ENCODE results near the gene EFEMP1. TPM values are rescaled to one million over a fixed set of nuclear protein-coding genes. Genes with fewer than 3 reads are reported as not detected.

Gene EFEMP1
- total RNA-seq, 1 donor from 2014 or later, result 75.9 TPM

- intact Hi-C loops (cut with DNase I), result loop anchor here (10.0 kb wide), 1 partner anchor 76 kb away; no protein-coding TSS in a partner anchor
- DNase-seq (ENCODE audit: missing footprints), result no peak
Observed at GRCh38 chr2:55880416-55881143, 43.0 kb downstream of the EFEMP1 start.

GRCh38 chr2:55879976-55880375, 43.6 kb downstream of the EFEMP1 start:
- DNase-seq (ENCODE audit: missing footprints), result no peak
- intact Hi-C loops (cut with DNase I), result loop anchor here (10.0 kb wide), 1 partner anchor 75 kb away; no protein-coding TSS in a partner anchor
- no peak for ATAC-seq

More at GRCh38 chr2:55880416-55881143, 43.0 kb downstream of the EFEMP1 start:
- ATAC-seq, result peak; percentile 33

- no peak for ATAC-seq
- intact Hi-C loops (cut with DNase I), result no loop called here
- no peak for DNase-seq (ENCODE audit: missing footprints)
Observed at GRCh38 chr2:55877087-55877436, 46.5 kb downstream of the EFEMP1 start.

DNA sequence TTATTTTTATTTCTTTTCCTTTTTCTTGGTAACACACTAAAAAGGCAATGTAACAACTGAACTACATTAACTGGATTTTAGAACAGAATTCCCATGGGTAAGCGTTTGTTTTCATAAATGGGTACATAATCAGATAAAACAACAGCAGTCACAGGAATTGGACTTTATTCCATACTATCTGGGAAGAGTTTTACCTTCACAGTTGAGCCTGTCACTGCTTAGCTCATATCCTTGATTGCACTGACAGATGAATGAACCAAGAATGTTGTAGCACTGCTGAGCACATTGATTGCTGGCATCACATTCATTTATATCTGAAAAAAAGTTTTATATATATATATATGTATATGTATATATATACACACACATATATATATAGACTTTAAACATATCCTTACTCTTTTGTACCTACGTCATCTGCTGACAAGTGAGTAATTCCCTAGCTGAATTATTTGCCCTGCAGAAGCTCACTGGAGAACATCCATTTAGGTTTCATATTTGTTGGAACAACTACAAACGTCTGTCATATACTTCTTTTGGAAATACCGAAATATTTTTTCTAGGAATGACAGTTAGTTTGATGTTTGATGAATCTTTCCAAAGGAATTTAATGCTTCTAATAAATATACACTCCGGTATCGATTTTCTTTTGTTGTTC, 47.0 kb downstream of the EFEMP1 start:
- intact Hi-C loops (cut with DNase I), result no loop called here
- ATAC-seq, result no peak
- DNase-seq (ENCODE audit: missing footprints), result no peak

GRCh38 chr2:55875434-55876135, 48.0 kb downstream of the EFEMP1 start:
- intact Hi-C loops (cut with DNase I), result no loop called here
- ATAC-seq (peak; percentile 59), DNase-seq (ENCODE audit: missing footprints) (no peak)

- ATAC-seq, result no peak
- intact Hi-C loops (cut with DNase I), result no loop called here
- no peak for DNase-seq (ENCODE audit: missing footprints)
Observed at GRCh38 chr2:55874338-55874737, 49.2 kb downstream of the EFEMP1 start.

- intact Hi-C loops (cut with DNase I), result no loop called here
- no peak for DNase-seq (ENCODE audit: missing footprints)
- ATAC-seq, result peak; percentile 10
Observed at GRCh38 chr2:55871637-55872036, 51.9 kb downstream of the EFEMP1 start.

DNA sequence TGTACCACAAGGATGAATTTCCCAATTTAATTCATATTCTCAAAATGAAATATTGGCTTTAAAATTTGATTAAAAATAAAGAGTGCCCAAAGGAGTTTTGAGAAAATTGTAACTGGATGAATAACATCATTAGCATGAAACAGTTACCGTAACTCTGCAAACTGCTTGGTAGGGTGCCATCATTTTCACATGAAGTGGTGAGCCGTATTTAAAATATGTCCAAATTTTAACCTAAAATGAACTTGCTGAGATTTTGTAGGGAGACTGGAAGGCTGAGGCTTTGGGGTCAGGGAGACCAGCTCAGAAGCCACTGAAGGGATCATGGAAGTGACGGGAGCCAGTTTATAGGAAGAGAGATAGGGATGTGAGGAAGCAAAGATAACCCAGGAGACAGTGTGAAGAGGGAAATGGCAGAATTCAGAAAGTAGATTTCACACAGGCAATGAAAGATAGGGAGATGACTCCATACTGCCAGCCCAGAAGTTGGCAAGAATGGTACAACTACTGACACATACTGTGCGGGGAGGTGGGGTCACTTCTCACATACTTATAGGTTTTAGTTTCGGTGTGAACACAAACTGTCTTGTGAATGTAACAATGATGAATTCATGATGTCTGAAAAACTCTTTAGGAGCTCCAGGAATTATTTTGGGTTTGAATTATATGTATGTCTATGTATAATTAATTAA, 53.8 kb downstream of the EFEMP1 start:
- peak; percentile 23 for ATAC-seq
- intact Hi-C loops (cut with DNase I), result no loop called here
- no peak for DNase-seq (ENCODE audit: missing footprints)

GRCh38 chr2:55865096-55865835, 58.3 kb downstream of the EFEMP1 start:
- intact Hi-C loops (cut with DNase I), result no loop called here
- ATAC-seq (no peak), DNase-seq (ENCODE audit: missing footprints) (no peak)

GRCh38 chr2:55864351-55865084, 59.1 kb downstream of the EFEMP1 start:
- ATAC-seq (no peak), DNase-seq (ENCODE audit: missing footprints) (peak; percentile 62)
- intact Hi-C loops (cut with DNase I), result no loop called here

DNA sequence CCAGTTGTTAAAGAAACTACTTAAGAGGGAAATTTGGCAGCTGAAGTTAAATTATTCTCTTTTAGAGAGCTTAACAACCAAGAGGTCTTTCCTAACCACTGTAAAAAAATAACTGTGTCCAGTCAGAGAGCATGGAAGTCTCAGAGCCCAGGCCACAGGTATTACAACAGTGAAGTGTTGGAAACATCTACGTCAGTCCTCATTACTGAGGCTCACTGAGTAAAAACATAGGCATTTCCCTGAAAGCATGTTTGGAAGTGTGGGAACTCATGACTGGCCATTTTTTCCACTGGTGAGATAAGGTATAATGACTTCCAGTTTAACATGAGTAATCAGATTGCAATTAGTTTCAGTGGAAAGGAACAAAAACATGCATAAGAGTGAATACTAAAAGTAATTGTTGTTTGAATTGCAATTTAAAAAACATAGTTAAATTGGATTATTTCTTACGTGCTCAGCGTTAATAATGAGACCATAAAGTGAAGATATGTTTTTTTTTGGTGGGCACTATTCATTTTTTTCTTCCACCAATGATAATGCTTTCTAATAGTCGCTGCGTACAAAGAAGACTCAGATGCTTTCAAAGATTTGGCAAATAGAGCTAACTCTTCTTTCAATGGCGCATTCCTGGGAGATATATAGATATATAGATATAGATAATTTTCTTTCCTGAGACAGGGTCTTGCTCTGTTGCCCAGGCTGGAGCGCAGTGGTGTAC, 60.8 kb downstream of the EFEMP1 start:
- intact Hi-C loops (cut with DNase I), result no loop called here
- no peak for DNase-seq (ENCODE audit: missing footprints)
- ATAC-seq, result peak; percentile 83

GRCh38 chr2:55862246-55862645, 61.3 kb downstream of the EFEMP1 start:
- intact Hi-C loops (cut with DNase I), result no loop called here
- ATAC-seq (peak; percentile 95), DNase-seq (ENCODE audit: missing footprints) (no peak)

DNA sequence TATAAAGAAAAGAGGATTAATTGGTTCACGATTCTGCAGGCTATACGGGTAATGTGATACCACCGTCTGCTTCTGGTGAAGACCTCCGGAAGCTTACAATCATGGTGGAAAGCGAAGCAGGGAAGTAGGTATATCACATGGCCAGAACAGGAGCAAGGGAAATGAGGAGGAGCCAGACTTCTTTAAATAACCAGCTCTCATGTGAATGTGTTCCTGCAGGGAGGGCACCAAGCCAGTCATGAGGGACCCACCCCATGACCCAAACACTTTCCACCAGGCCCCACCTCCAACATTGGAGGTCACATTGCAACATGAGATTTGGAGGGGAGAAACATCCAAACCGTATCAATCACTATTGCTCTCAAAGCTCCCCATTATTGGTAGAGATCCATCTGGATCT, 61.8 kb downstream of the EFEMP1 start:
- DNase-seq (ENCODE audit: missing footprints) (no peak), ATAC-seq (peak; percentile 7)
- intact Hi-C loops (cut with DNase I), result no loop called here

- intact Hi-C loops (cut with DNase I), result no loop called here
- ATAC-seq (no peak), DNase-seq (ENCODE audit: missing footprints) (no peak)
Observed at GRCh38 chr2:55860832-55861231, 62.8 kb downstream of the EFEMP1 start.

- DNase-seq (ENCODE audit: missing footprints) (no peak), ATAC-seq (no peak)
- intact Hi-C loops (cut with DNase I), result no loop called here
Observed at GRCh38 chr2:55859875-55860274, 63.7 kb downstream of the EFEMP1 start.

DNA sequence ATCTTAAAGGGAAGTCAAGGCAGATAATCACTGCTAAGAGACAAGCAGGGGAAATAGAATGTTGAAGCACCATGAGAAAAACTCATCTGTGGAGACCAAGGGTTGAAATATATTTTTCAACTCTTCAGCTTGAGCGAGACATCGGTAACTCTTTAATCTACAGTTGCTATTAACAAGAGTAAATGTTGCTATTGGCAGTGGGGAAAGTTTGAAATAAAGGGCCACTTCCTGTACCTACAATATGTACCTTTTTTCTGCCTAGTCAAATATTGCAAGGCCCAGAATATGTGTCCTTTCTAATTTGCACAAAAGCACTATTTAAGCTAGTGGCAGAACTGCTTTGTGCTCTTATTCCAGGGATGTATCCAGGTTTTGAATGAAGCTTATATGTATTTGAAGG, 65.8 kb downstream of the EFEMP1 start:
- intact Hi-C loops (cut with DNase I), result no loop called here
- ATAC-seq, result no peak
- DNase-seq (ENCODE audit: missing footprints), result no peak

- no peak for ATAC-seq
- DNase-seq (ENCODE audit: missing footprints), result no peak
- intact Hi-C loops (cut with DNase I), result no loop called here
Observed at GRCh38 chr2:55856936-55857335, 66.6 kb downstream of the EFEMP1 start.

Data from Right ventricle myocardium inferior (tissue), 1 donor.